GM19372 (cell line): ENCODE results near the gene SPRY1.

ENCODE experiments used
- ATAC-seq: cut with Tn5 transposase; IDR thresholded peaks from one replicate; pipeline ENCODE4 v1.9.1; 2021; ENCODE audit warnings: mild to moderate bottlenecking, low read depth, moderate library complexity; ENCODE audit not compliant: unreplicated experiment

SPRY1 gene

GRCh38 chr4:123396307-123397143 is at the start of gene SPRY1:
Gene SPRY1, plus strand, starts transcription at chr4:123396795. Its CDS starts 4,797 bp downstream, at chr4:123401592.
- ATAC-seq = peak; percentile 38

- ATAC-seq = no peak
Measured at GRCh38 chr4:123346951-123347350, 49.6 kb upstream of the SPRY1 start.

- no peak for ATAC-seq
Measured at GRCh38 chr4:123348946-123349345, 47.6 kb upstream of the SPRY1 start.

GRCh38 chr4:123349421-123350190 is 47.0 kb upstream of the SPRY1 start:
- no peak for ATAC-seq

- no peak for ATAC-seq
Measured at GRCh38 chr4:123350191-123350544, 46.4 kb upstream of the SPRY1 start.

- no peak for ATAC-seq
Measured at GRCh38 chr4:123350726-123351125, 45.9 kb upstream of the SPRY1 start.

- no peak for ATAC-seq
Measured at GRCh38 chr4:123351713-123352112, 44.9 kb upstream of the SPRY1 start.

- ATAC-seq = no peak
Measured at GRCh38 chr4:123352240-123352945, 44.2 kb upstream of the SPRY1 start.

GRCh38 chr4:123352966-123353365 is 43.6 kb upstream of the SPRY1 start:
- ATAC-seq = no peak

- ATAC-seq = no peak
Measured at GRCh38 chr4:123353656-123354055, 42.9 kb upstream of the SPRY1 start.

GRCh38 chr4:123354701-123355100 is 41.9 kb upstream of the SPRY1 start:
- ATAC-seq = no peak

GRCh38 chr4:123356921-123357320 is 39.7 kb upstream of the SPRY1 start:
- ATAC-seq = no peak

GRCh38 chr4:123359449-123360315 is 36.9 kb upstream of the SPRY1 start:
- ATAC-seq = no peak

GRCh38 chr4:123361195-123361861 is 35.3 kb upstream of the SPRY1 start:
- no peak for ATAC-seq

GRCh38 chr4:123362103-123362502 is 34.5 kb upstream of the SPRY1 start:
- ATAC-seq = no peak

GRCh38 chr4:123363729-123364128 is 32.9 kb upstream of the SPRY1 start:
- peak; percentile 99 for ATAC-seq

GRCh38 chr4:123364906-123365305 is 31.7 kb upstream of the SPRY1 start:
- no peak for ATAC-seq

GRCh38 chr4:123365412-123365811 is 31.2 kb upstream of the SPRY1 start:
- no peak for ATAC-seq

- no peak for ATAC-seq
Measured at GRCh38 chr4:123366144-123366748, 30.3 kb upstream of the SPRY1 start.
